ENCODE data around the gene POPDC2. TPM values are rescaled to one million over a fixed set of nuclear protein-coding genes. Genes with fewer than 3 reads are reported as not detected.

Gene POPDC2
- total RNA-seq, 1 experiment from 2014 or later = 0.37 TPM

- Mint-ChIP-seq H3K36me3 (ENCODE audit: insufficient read depth in 1 of 3, low read depth in 3 of 3) (no peaks in the 10 kb centered on the region), H3K4me1 (peaks cover 10 to 15% of the 10 kb centered on the region in 2 experiments), H3K27me3 (ENCODE audit: low read depth) (no peaks in the 10 kb centered on the region), H3K27ac (no peak overlapping the region), H3K4me3 (no peak overlapping the region), H3K9me3 (no peaks in the 10 kb centered on the region)
- no peak overlapping the region for H3T11ph ChIP-seq (ENCODE audit: low read length)
- no peak overlapping the region for H3K4ac ChIP-seq (ENCODE audit: low read depth, low read length)
- H3K9ac ChIP-seq (ENCODE audit: extremely low read depth, insufficient read length, low read length) = no peak overlapping the region
- H3K9me3 ChIP-seq (ENCODE audit: control insufficient read depth, low read depth, low read length) = no peaks in the 10 kb centered on the region
- H2AFZ ChIP-seq (ENCODE audit: low read length) = no peak overlapping the region
- TF ChIP-seq CTCF (conservative IDR thresholded peaks at IDR 0.05) = no peak
- no peaks in the 10 kb centered on the region for H3K79me1 ChIP-seq (ENCODE audit: insufficient read depth, low read depth, low read length, poor library complexity, severe bottlenecking)
- H3K23ac ChIP-seq (ENCODE audit: insufficient read length, low read depth, low read length) = no peak overlapping the region
- H3K27me3 ChIP-seq (ENCODE audit: insufficient read depth, low read length) = no peaks in the 10 kb centered on the region
- H3K56ac ChIP-seq (ENCODE audit: insufficient read length, low read depth, low read length) = no peak overlapping the region
- no peak overlapping the region for H4K91ac ChIP-seq (ENCODE audit: insufficient read length, low read depth, low read length)
- H3K23me2 ChIP-seq (ENCODE audit: insufficient read length, low read depth, low read length, poor library complexity, severe bottlenecking) = no peaks in the 10 kb centered on the region
- DNase-seq = no peak
- H4K5ac ChIP-seq (ENCODE audit: insufficient read length, low read depth, low read length) = no peak overlapping the region
- no peak overlapping the region for H2AK5ac ChIP-seq (ENCODE audit: insufficient read length, low read length)
- no peak overlapping the region for H3K4me2 ChIP-seq (ENCODE audit: insufficient read depth, insufficient read length, low read length)
- no CpG with 5 or more reads among the region's 1 CpG for WGBS (ENCODE audit: extremely low coverage, insufficient read length, low lambda C conversion rate)
- no peak overlapping the region for H3K27ac ChIP-seq (ENCODE audit: insufficient read length, low read depth, low read length)
- no peak overlapping the region for H2BK15ac ChIP-seq (ENCODE audit: low read depth, low read length)
- H2BK20ac ChIP-seq (ENCODE audit: low read depth, low read length, poor library complexity, severe bottlenecking) = no peak overlapping the region
- H3K14ac ChIP-seq (ENCODE audit: insufficient read depth, low read length) = no peak overlapping the region
- H4K8ac ChIP-seq (replicated peaks; ENCODE audit: insufficient read length, low read depth, low read length) = no peak overlapping the region
- no peaks in the 10 kb centered on the region; the same call in 1 of the 2 replicates for H3K4me1 ChIP-seq (ENCODE audit: insufficient read depth, low read length)
- no peak overlapping the region for H2BK12ac ChIP-seq (ENCODE audit: insufficient read length, low read depth, low read length)
- H4K20me1 ChIP-seq (ENCODE audit: control insufficient read depth, insufficient read depth, insufficient read length) = no peaks in the 10 kb centered on the region
- no peak overlapping the region for H2BK120ac ChIP-seq (ENCODE audit: low read depth, low read length, poor library complexity, severe bottlenecking)
- H3K79me2 ChIP-seq (ENCODE audit: insufficient read depth, low read length) = no peaks in the 10 kb centered on the region
- no peak overlapping the region for H3K18ac ChIP-seq (ENCODE audit: insufficient read length, low read depth, low read length)
- H2BK5ac ChIP-seq (ENCODE audit: insufficient read length, low read length) = no peak overlapping the region
Observed at GRCh38 chr3:119598410-119599098, 61.8 kb downstream of the POPDC2 start.
